Tibial nerve (tissue), 4 donors: Measurements from ENCODE around the gene ZDHHC7. TPM values are rescaled to one million over a fixed set of nuclear protein-coding genes. Genes with fewer than 3 reads are reported as not detected.

Experiments used
- DNase-seq, 2 donors: peaks; one replicate each; pipeline ENCODE4 v3.0.0-alpha.2; 2019; ENCODE audit warnings: low spot score in 2 of 2
- H3K27ac ChIP-seq, 4 donors: fragments of 200-600 bp; sonication (generic) in 3 of 4; one replicate each; pipeline ENCODE4 v1.5.1; 2017 to 2019; ENCODE audit warnings: mild to moderate bottlenecking in 1 of 4
- H3K27me3 ChIP-seq, 2 donors: fragments of 200-600 bp; sonication (generic) in 1 of 2; one replicate each; pipeline versions ENCODE4 v1.5.1 to v1.6.0; 2017 to 2019
- H3K36me3 ChIP-seq, 3 donors: fragments of 200-600 bp; sonication (generic); one replicate each; pipeline ENCODE4 v1.5.1; 2018 to 2019
- H3K4me1 ChIP-seq, 4 donors: fragments of 200-600 bp; sonication (generic) in 3 of 4; one replicate each; pipeline ENCODE4 v1.5.1; 2017 to 2019
- H3K4me3 ChIP-seq, 4 donors: fragments of 200-600 bp; sonication (generic) in 3 of 4; one replicate each; pipeline ENCODE4 v1.5.1; 2017 to 2019; ENCODE audit warnings: mild to moderate bottlenecking in 1 of 4, moderate library complexity in 1 of 4
- H3K9me3 ChIP-seq, 4 donors: fragments of 200-600 bp; sonication (generic) in 3 of 4; one replicate each; pipeline ENCODE4 v1.5.1; 2017 to 2019
- CTCF ChIP-seq, 5 experiments: fragments of 200-600 bp in 3 of 5; fragments of 450-650 bp in 2 of 5; sonication (generic) in 3 of 5; IDR thresholded peaks; one replicate each; pipeline ENCODE4 v1.5.1; 2016 to 2019; ENCODE audit warnings: antibody characterized with exemption in 5 of 5, mild to moderate bottlenecking in 3 of 5, moderate library complexity in 2 of 5
- EP300 ChIP-seq, 2 donors: sonication (generic); formaldehyde crosslinking; IDR thresholded peaks; one replicate each; pipeline ENCODE4 v1.6.1; 2017; ENCODE audit warnings: antibody characterized with exemption in 2 of 2, mild to moderate bottlenecking in 1 of 2
- POLR2A ChIP-seq, 2 donors: fragments of 450-650 bp; IDR thresholded peaks; one replicate each; pipeline ENCODE4 v1.6.1; 2017; ENCODE audit warnings: antibody characterized with exemption in 2 of 2, mild to moderate bottlenecking in 2 of 2, moderate library complexity in 2 of 2
- WGBS, 2 donors: methylation state at CpG; one replicate each; pipeline ENCODE4 v1.1.5; 2018; 5-methylcytosine and 5-hydroxymethylcytosine counted together
- total RNA-seq, 4 donors: library from RNA; depleted of rRNA; stranded (reverse); fragments of >200 nt; gene quantifications; one replicate each; pipeline ENCODE4 v1.1.0, GENCODE V29; 2016

Gene ZDHHC7
- total RNA-seq, 4 donors from 2014 or later, result 58.1 to 75.6 (median 62.6) TPM

- Histone ChIP-seq H3K9me3 (no peaks in the 10 kb centered on the region), H3K27me3 (no peaks in the 10 kb centered on the region), H3K4me1 (peaks cover 0 to 11% (median 4%) of the 10 kb centered on the region in 4 donors), H3K36me3 (no peaks in the 10 kb centered on the region), H3K4me3 (no peak overlapping the region), H3K27ac (no peak overlapping the region)
- no peak for DNase-seq
- WGBS, 2 donors, result 78 to 86% methylated on average over 19 of the region's 19 CpGs
- TF ChIP-seq POLR2A (IDR thresholded peaks at IDR 0.05) (no peak), EP300 (IDR thresholded peaks at IDR 0.05) (no peak), CTCF (IDR thresholded peaks at IDR 0.05) (no peak)
These were observed 7.3 kb upstream of the ZDHHC7 start for GRCh38 chr16:85018529-85019236.

DNA sequence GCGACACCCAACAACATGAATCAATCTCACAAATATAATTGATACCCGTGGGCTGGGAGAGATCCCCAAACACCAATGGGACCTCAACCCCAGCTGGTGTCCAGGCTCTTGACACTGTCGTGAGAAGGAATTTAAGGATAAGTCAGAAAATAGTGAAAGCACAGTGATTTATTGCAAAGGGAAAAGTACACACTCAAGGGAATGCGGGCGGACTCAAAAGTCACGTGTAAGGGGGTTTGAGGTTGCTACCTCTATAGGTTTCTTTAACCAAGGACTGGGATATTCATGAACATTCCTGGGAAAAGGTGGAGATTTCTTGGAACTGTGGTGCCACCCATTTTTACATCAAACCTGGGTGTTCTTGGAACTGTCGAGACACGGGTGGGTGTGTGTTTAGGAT lies 6.3 kb upstream of the ZDHHC7 start:
- no peaks in the 10 kb centered on the region for H3K27me3 ChIP-seq
- H3K27ac ChIP-seq, result no peak overlapping the region
- peaks cover 0 to 11% (median 4%) of the 10 kb centered on the region in 4 donors for H3K4me1 ChIP-seq
- 72 to 81% methylated on average over 8 of the region's 8 CpGs for WGBS, 2 donors
- TF ChIP-seq POLR2A (IDR thresholded peaks at IDR 0.05) (no peak), CTCF (IDR thresholded peaks at IDR 0.05) (no peak), EP300 (IDR thresholded peaks at IDR 0.05) (no peak)
- H3K4me3 ChIP-seq, result no peak overlapping the region
- no peaks in the 10 kb centered on the region for H3K36me3 ChIP-seq
- no peaks in the 10 kb centered on the region for H3K9me3 ChIP-seq
- no peak for DNase-seq

- no peak for TF ChIP-seq CTCF (IDR thresholded peaks at IDR 0.05)
- TF ChIP-seq POLR2A (IDR thresholded peaks at IDR 0.05), result no peak
- no peak for TF ChIP-seq EP300 (IDR thresholded peaks at IDR 0.05)
- H3K9me3 ChIP-seq, result no peaks in the 10 kb centered on the region
- DNase-seq, result no peak
- H3K4me1 ChIP-seq, result peaks cover 0 to 14% (median 4%) of the 10 kb centered on the region in 4 donors
- no peaks in the 10 kb centered on the region for H3K27me3 ChIP-seq
- 66 to 68% methylated on average over 4 of the region's 4 CpGs for WGBS, 2 donors
- no peak overlapping the region for H3K4me3 ChIP-seq
- H3K27ac ChIP-seq, result no peak overlapping the region
- no peaks in the 10 kb centered on the region for H3K36me3 ChIP-seq
These were observed 5.8 kb upstream of the ZDHHC7 start for GRCh38 chr16:85017151-85017550.

DNA sequence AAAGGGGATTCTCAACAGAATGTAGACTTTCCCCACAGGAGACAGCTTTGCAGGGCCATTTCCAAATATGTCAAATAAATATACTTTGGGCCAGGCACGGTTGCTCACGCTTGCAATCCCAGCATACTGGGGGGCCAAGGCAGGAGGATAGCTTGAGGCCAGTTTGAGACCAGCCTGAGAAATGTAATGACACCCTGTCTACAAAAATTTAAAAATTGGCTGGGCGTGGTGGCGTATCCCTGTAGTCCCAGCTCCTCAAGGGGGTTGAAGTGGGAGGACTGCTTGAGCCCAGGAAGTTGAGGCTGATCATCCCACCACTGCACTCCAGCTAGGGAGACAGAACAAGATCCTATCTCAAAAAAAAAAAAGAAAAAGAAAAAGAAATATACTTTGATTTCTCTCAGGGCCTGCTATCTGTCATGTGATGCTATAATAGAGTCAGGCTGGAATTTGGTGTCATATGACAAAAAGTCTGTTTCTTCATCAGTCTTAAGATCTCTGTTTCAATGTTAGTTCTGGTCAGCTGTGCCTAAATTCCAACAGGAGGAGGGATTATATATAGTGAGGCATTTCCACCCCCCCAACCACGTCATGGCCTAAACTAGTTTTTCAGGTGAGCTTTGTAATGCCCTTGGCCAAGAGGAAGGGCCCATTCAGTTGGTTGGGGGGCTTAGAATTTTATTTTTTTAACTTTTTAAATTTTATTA lies 4.3 kb upstream of the ZDHHC7 start:
- H3K27me3 ChIP-seq, result no peaks in the 10 kb centered on the region
- peaks cover 0 to 18% (median 7%) of the 10 kb centered on the region in 4 donors for H3K4me1 ChIP-seq
- WGBS, 2 donors, result 86 to 87% methylated on average over 5 of the region's 5 CpGs
- H3K9me3 ChIP-seq, result no peaks in the 10 kb centered on the region
- no peak overlapping the region for H3K27ac ChIP-seq
- no peaks in the 10 kb centered on the region for H3K36me3 ChIP-seq
- TF ChIP-seq POLR2A (IDR thresholded peaks at IDR 0.05) (no peak), EP300 (IDR thresholded peaks at IDR 0.05) (no peak), CTCF (IDR thresholded peaks at IDR 0.05) (no peak)
- no peak for DNase-seq
- no peak overlapping the region for H3K4me3 ChIP-seq

DNA sequence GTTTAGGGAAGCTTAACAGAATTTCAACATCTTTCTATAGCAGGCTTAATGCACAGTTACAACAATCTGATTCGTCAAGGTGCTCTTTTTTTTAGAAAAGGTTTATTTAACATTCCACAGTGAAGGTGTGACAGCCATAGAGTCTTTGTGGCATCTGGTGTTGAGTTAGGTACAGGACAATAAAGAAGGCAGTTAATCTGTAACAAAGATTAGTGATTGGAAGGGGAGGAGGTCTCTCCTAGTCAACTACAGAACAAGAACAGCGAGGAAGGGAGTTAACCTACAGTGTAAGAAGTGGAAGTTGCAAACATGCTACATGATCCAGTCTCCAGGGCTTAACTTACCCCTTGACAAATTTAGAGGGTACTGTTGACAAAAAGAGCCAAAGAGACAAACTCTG lies 3.0 kb upstream of the ZDHHC7 start:
- H3K36me3 ChIP-seq, result no peaks in the 10 kb centered on the region
- no peak overlapping the region for H3K4me3 ChIP-seq
- H3K9me3 ChIP-seq, result no peaks in the 10 kb centered on the region
- H3K27me3 ChIP-seq, result no peaks in the 10 kb centered on the region
- whole genome bisulfite sequencing, 2 donors, result 68% methylated on average over 2 of the region's 2 CpGs
- no peak for DNase-seq
- peaks cover 0 to 21% (median 11%) of the 10 kb centered on the region in 4 donors for H3K4me1 ChIP-seq
- H3K27ac ChIP-seq, result no peak overlapping the region
- TF ChIP-seq POLR2A (IDR thresholded peaks at IDR 0.05) (no peak), EP300 (IDR thresholded peaks at IDR 0.05) (no peak), CTCF (IDR thresholded peaks at IDR 0.05) (no peak)
